ENCODE measurements around the gene MLX. TPM values are rescaled to one million over a fixed set of nuclear protein-coding genes. Genes with fewer than 3 reads are reported as not detected.
"Not testable (repeated sequence)": the region's sequence is repeated elsewhere in the genome, so short reads cannot be mapped to it uniquely, and the experiment has no call there.

MLX gene
- total RNA-seq, 2 experiments from 2014 or later, result 38.4 to 39.7 TPM

- Mint-ChIP-seq H3K27ac (no peak overlapping the region), H3K36me3 (peaks cover 8% of the 10 kb centered on the region), H3K4me3 (peak overlapping the region; percentile 87), H3K4me1 (ENCODE audit: low read depth) (peaks cover 32% of the 10 kb centered on the region), H3K9me3 (no peaks in the 10 kb centered on the region), H3K27me3 (peaks cover 4% of the 10 kb centered on the region)
- ChIA-PET CTCF (interaction anchor here (0.7 to 1.6 kb wide), 3 partner anchors 13 to 225 kb away, joined by 3 to 7 read pairs (median 3); no protein-coding TSS in a partner anchor), POLR2A (interaction anchor here (0.8 to 1.2 kb wide), 2 partner anchors 22 to 41 kb away, joined by 3 to 5 read pairs; partner anchors contain the start of gene PSMC3IP)
- intact Hi-C loops (cut with micrococcal nuclease), result loop anchor here (5.0 to 10.0 kb wide), 2 partner anchors 140 to 352 kb away; partner anchors contain the start of genes HCRT, KCNH4 and PLEKHH3
- DNase-seq, result no peak
Measured at GRCh38 chr17:42537156-42537805, 29.6 kb upstream of the MLX start.

DNA sequence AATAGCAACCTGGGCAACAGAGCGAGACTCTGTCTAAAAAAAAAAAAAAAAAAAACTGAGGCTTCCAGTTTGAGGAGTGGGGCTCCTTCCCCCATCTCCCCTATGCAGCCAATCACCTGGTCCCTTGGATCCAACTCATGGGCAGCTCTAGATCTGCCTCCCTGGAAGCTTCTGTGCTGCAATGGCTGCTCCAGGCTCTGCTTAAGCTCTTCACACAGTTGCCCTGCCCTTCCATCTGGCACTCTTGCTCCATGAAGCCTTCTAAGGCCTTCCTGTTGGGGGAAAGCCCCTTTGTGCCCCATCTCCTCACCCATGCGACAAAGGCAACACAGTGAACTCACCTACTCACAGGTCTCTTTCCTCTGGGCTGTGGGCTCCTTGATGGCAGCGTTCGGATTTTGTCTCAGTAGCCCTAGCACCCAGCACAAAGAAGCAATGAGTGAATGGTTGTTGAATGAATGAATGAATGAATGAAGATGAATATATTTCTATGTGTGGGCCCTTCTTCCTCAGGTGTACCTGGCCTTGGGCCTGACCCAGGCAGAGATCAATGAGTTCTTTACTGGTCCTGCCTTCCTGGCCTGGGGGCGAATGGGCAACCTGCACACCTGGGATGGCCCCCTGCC is 29.0 kb upstream of the MLX start:
- intact Hi-C loops (cut with micrococcal nuclease), result loop anchor here (5.0 to 10.0 kb wide), 2 partner anchors 139 to 353 kb away; partner anchors contain the start of genes HCRT, KCNH4 and PLEKHH3
- ChIA-PET POLR2A (interaction anchor here (0.8 to 1.2 kb wide), 2 partner anchors 21 to 40 kb away, joined by 3 to 5 read pairs; partner anchors contain the start of gene PSMC3IP), CTCF (interaction anchor here (1.1 kb wide), 1 partner anchor 40 kb away, joined by 3 read pairs; no protein-coding TSS in a partner anchor)
- Mint-ChIP-seq H3K4me1 (ENCODE audit: low read depth) (peaks cover 32% of the 10 kb centered on the region), H3K27me3 (peaks cover 4% of the 10 kb centered on the region), H3K36me3 (peaks cover 8% of the 10 kb centered on the region), H3K4me3 (peak overlapping the region; percentile 48), H3K9me3 (no peaks in the 10 kb centered on the region), H3K27ac (no peak overlapping the region)
- DNase-seq, result no peak

GRCh38 chr17:42538482-42538881 is 28.4 kb upstream of the MLX start:
- Mint-ChIP-seq H3K27me3 (peaks cover 2% of the 10 kb centered on the region), H3K4me1 (ENCODE audit: low read depth) (peaks cover 32% of the 10 kb centered on the region)

GRCh38 chr17:42540558-42540957 is 26.3 kb upstream of the MLX start:
- intact Hi-C loops (cut with micrococcal nuclease); H3K4me3 Mint-ChIP-seq; H3K36me3 Mint-ChIP-seq; POLR2A ChIA-PET; H3K9me3 Mint-ChIP-seq; DNase-seq; H3K27ac Mint-ChIP-seq; H3K27me3 Mint-ChIP-seq: not testable (repeated sequence)
- CTCF ChIA-PET, result interaction anchor here (1.7 kb wide), 1 partner anchor 37 kb away, joined by 8 read pairs; the partner anchor contains the start of gene PSMC3IP
- peaks cover 28% of the 10 kb centered on the region for H3K4me1 Mint-ChIP-seq (ENCODE audit: low read depth)

More at GRCh38 chr17:42538482-42538881, 28.4 kb upstream of the MLX start:
- no peak for DNase-seq
- H3K4me3 Mint-ChIP-seq, result no peak overlapping the region
- ChIA-PET CTCF (no interaction called here), POLR2A (no interaction called here)
- H3K9me3 Mint-ChIP-seq, result no peaks in the 10 kb centered on the region
- intact Hi-C loops (cut with micrococcal nuclease), result loop anchor here (5.0 to 10.0 kb wide), 2 partner anchors 139 to 354 kb away; partner anchors contain the start of genes HCRT, KCNH4 and PLEKHH3
- H3K36me3 Mint-ChIP-seq, result peaks cover 8% of the 10 kb centered on the region
- H3K27ac Mint-ChIP-seq, result no peak overlapping the region

GRCh38 chr17:42541041-42541833 is 25.7 kb upstream of the MLX start:
- Mint-ChIP-seq H3K36me3 (peaks cover 8% of the 10 kb centered on the region), H3K27ac (peak overlapping the region; percentile 31), H3K27me3 (no peaks in the 10 kb centered on the region), H3K4me1 (ENCODE audit: low read depth) (peaks cover 25% of the 10 kb centered on the region), H3K4me3 (no peak overlapping the region), H3K9me3 (no peaks in the 10 kb centered on the region)
- peak; percentile 55 for DNase-seq
- ChIA-PET CTCF (interaction anchor here (1.2 to 1.7 kb wide), 2 partner anchors 24 to 37 kb away, joined by 3 to 8 read pairs; partner anchors contain the start of gene PSMC3IP), POLR2A (interaction anchor here (0.6 kb wide), 1 partner anchor 249 kb away, joined by 3 read pairs; no protein-coding TSS in a partner anchor)
- intact Hi-C loops (cut with micrococcal nuclease), result no loop called here

- Mint-ChIP-seq H3K4me3 (no peak overlapping the region), H3K36me3 (peaks cover 8% of the 10 kb centered on the region), H3K27ac (no peak overlapping the region), H3K9me3 (no peaks in the 10 kb centered on the region), H3K27me3 (no peaks in the 10 kb centered on the region), H3K4me1 (ENCODE audit: low read depth) (peaks cover 17% of the 10 kb centered on the region)
- ChIA-PET POLR2A (no interaction called here), CTCF (no interaction called here)
- DNase-seq, result no peak
- intact Hi-C loops (cut with micrococcal nuclease), result no loop called here
Measured at GRCh38 chr17:42543190-42544079, 23.5 kb upstream of the MLX start.

- no peak for DNase-seq
- intact Hi-C loops (cut with micrococcal nuclease), result no loop called here
- CTCF ChIA-PET, result no interaction called here
- Mint-ChIP-seq H3K27me3 (no peaks in the 10 kb centered on the region), H3K36me3 (peaks cover 4% of the 10 kb centered on the region), H3K4me3 (no peak overlapping the region), H3K4me1 (ENCODE audit: low read depth) (peaks cover 21% of the 10 kb centered on the region), H3K9me3 (no peaks in the 10 kb centered on the region), H3K27ac (no peak overlapping the region)
- POLR2A ChIA-PET, result no interaction called here
Measured at GRCh38 chr17:42544874-42545283, 22.0 kb upstream of the MLX start.

- H3K27me3 Mint-ChIP-seq; H3K36me3 Mint-ChIP-seq; H3K4me3 Mint-ChIP-seq; H3K9me3 Mint-ChIP-seq; intact Hi-C loops (cut with micrococcal nuclease); H3K27ac Mint-ChIP-seq; DNase-seq; POLR2A ChIA-PET; CTCF ChIA-PET: not testable (repeated sequence)
- peaks cover 14% of the 10 kb centered on the region for H3K4me1 Mint-ChIP-seq (ENCODE audit: low read depth)
Measured at GRCh38 chr17:42545755-42546505, 21.0 kb upstream of the MLX start.

DNA sequence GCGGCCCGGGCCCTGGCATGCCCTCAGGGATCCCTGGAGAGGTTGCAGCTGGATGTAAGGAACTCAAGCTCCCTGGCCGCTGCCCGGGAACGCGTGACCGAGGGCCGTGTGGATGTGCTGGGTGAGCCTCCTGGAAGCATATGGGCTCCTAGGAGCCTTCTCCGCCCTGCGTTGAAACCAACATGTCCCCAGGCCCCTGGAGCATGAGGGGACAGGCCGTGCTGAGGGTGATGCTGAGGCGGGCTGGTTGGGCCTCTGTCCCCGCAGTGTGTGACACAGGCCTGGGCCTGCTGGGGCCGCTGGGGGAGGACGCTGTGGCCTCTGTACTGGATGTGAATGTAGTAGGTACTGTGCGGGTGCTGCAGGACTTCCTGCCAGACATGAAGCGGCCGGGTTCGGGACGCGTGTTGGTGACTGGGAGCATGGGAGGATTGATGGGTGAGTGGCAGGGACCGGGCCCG is 19.9 kb upstream of the MLX start:
- no peak overlapping the region for H3K4me3 Mint-ChIP-seq
- ChIA-PET POLR2A (no interaction called here), CTCF (no interaction called here)
- intact Hi-C loops (cut with micrococcal nuclease), result no loop called here
- no peaks in the 10 kb centered on the region for H3K9me3 Mint-ChIP-seq
- H3K4me1 Mint-ChIP-seq (ENCODE audit: low read depth), result peaks cover 6% of the 10 kb centered on the region
- no peak overlapping the region for H3K27ac Mint-ChIP-seq
- H3K36me3 Mint-ChIP-seq, result no peaks in the 10 kb centered on the region
- no peak for DNase-seq
- no peaks in the 10 kb centered on the region for H3K27me3 Mint-ChIP-seq

- ChIA-PET POLR2A (no interaction called here), CTCF (interaction anchor here (0.9 to 1.6 kb wide), 7 partner anchors 12 to 214 kb away, joined by 3 to 9 read pairs (median 3); partner anchors contain the start of genes NAGLU, PSMC3IP and RAMP2)
- Mint-ChIP-seq H3K4me1 (ENCODE audit: low read depth) (peaks cover 6% of the 10 kb centered on the region), H3K36me3 (no peaks in the 10 kb centered on the region), H3K9me3 (no peaks in the 10 kb centered on the region), H3K27ac (no peak overlapping the region), H3K27me3 (no peaks in the 10 kb centered on the region), H3K4me3 (no peak overlapping the region)
- intact Hi-C loops (cut with micrococcal nuclease), result no loop called here
- DNase-seq, result no peak
Measured at GRCh38 chr17:42547698-42548069, 19.2 kb upstream of the MLX start.

Data from activated CD4-positive, alpha-beta memory T cell treated with anti-CD3 and anti-CD28 coated beads for 36 hours (primary cell).